Kidney (tissue), 14 donors: ENCODE results near the gene NR3C1. TPM values are rescaled to one million over a fixed set of nuclear protein-coding genes. Genes with fewer than 3 reads are reported as not detected.

Experiments
- DNase-seq, 5 donors: peaks; one replicate each; pipeline ENCODE4 v3.0.0-alpha.2; 2013 to 2020
- FAIRE-seq: peaks from 2 replicates; lab custom pipeline; 2012; peaks lifted over from hg19 to GRCh38; lab: Jason Lieb, UNC
- H3K27ac ChIP-seq, 2 donors: one replicate each; pipeline ENCODE4 v1.7.0; 2013; ENCODE audit warnings: low read depth in 2 of 2, low read length in 2 of 2, inconsistent platforms in 1 of 2
- H3K27me3 ChIP-seq: one replicate; pipeline ENCODE4 v1.7.1; 2013; ENCODE audit warnings: low read length, inconsistent platforms; ENCODE audit not compliant: control insufficient read depth, insufficient read depth
- H3K36me3 ChIP-seq, 3 donors: one replicate each; pipeline versions ENCODE4 v1.7.0 to v1.7.1; 2013; ENCODE audit warnings: low read length in 3 of 3, control low read depth in 1 of 3, inconsistent platforms in 1 of 3; ENCODE audit not compliant: insufficient read depth in 3 of 3, control insufficient read depth in 2 of 3
- H3K4me1 ChIP-seq, 3 donors: one replicate each; pipeline versions ENCODE4 v1.7.0 to v1.7.1; 2013; ENCODE audit warnings: low read length in 3 of 3, inconsistent platforms in 1 of 3, low read depth in 1 of 3; ENCODE audit not compliant: control insufficient read depth in 2 of 3, insufficient read depth in 2 of 3
- H3K4me3 ChIP-seq, 3 donors: one replicate each; pipeline versions ENCODE4 v1.7.0 to v1.8.1; 2013; ENCODE audit warnings: low read length in 3 of 3, control low read depth in 1 of 3, inconsistent platforms in 1 of 3
- H3K9ac ChIP-seq, 3 donors: one replicate each; pipeline versions ENCODE4 v1.7.0 to v1.7.1; 2013; ENCODE audit warnings: low read length in 3 of 3, control low read depth in 1 of 3, inconsistent platforms in 1 of 3
- H3K9me3 ChIP-seq, 3 donors: one replicate each; pipeline versions ENCODE4 v1.7.0 to v1.7.1; 2013; ENCODE audit warnings: low read length in 3 of 3, control low read depth in 1 of 3, inconsistent platforms in 1 of 3; ENCODE audit not compliant: control insufficient read depth in 2 of 3, insufficient read depth in 1 of 3
- CTCF ChIP-seq: IDR thresholded peaks from 3 replicates; pipeline ENCODE4 v1.5.1; 2012; ENCODE audit warnings: mild to moderate bottlenecking, moderate library complexity, borderline replicate concordance; ENCODE audit not compliant: insufficient read depth; ENCODE audit errors: extremely low read depth
- intact Hi-C: fragments of 100-400 bp; cut with DNase I; formaldehyde crosslinking; loops from one replicate; pipeline ENCODE4 v1.11.1; 2022
- polyA plus RNA-seq: library from polyadenylated mRNA; stranded (reverse); fragments of 350-450 nt; fragmentation: Illumina TruSeq; extraction: RNeasy Lipid Tissue Mini Kit (QIAGEN cat#74804); gene quantifications from one replicate; pipeline ENCODE4 v1.2.3, GENCODE V29; 2014; ENCODE audit warnings: low read depth, low replicate concordance; ENCODE audit not compliant: insufficient read depth
- total RNA-seq: library from RNA; stranded (reverse); fragmentation: NEBNext Ultra II Directional; extraction: Animal tissue kit (Norgen Biotek cat#: 25700); gene quantifications from one replicate; pipeline ENCODE4 v1.2.1, GENCODE V29; 2021
- donor health status: control.
- donor health status: control.
- donor health status: control.
- donor health status: control.
- donor health status: control.
- donor health status: DM: yes; HTN: yes; CAD: no.
- donor health status: Normal renal cell carcinoma (clear cell type).

NR3C1 gene
- total and polyA plus RNA-seq, 2 donors from 2014 or later: 23.4 to 69.0 TPM

GRCh38 chr5:143442385-143442784 is 38.9 kb upstream of the NR3C1 start:
- no peak for TF ChIP-seq CTCF
- no peaks in the 10 kb centered on the region for H3K36me3 ChIP-seq
- no peaks in the 10 kb centered on the region for H3K9me3 ChIP-seq
- intact Hi-C loops: no loop called here
- DNase-seq (no peak), FAIRE-seq (no peak)
- no peak overlapping the region for H3K4me3 ChIP-seq
- H3K27ac ChIP-seq: no peak overlapping the region
- no peaks in the 10 kb centered on the region for H3K4me1 ChIP-seq
- H3K9ac ChIP-seq: no peak overlapping the region
- H3K27me3 ChIP-seq: no peaks in the 10 kb centered on the region

- Histone ChIP-seq H3K36me3 (no peaks in the 10 kb centered on the region), H3K4me3 (no peak overlapping the region), H3K9ac (no peak overlapping the region), H3K27me3 (no peaks in the 10 kb centered on the region), H3K27ac (no peak overlapping the region), H3K4me1 (no peaks in the 10 kb centered on the region), H3K9me3 (no peaks in the 10 kb centered on the region)
- intact Hi-C loops: no loop called here
- no peak for TF ChIP-seq CTCF
- FAIRE-seq: no peak
- peak in 2 of 5 donors; percentile 59 to 69 for DNase-seq
Measured at GRCh38 chr5:143440448-143441115, 37.1 kb upstream of the NR3C1 start.

- Histone ChIP-seq H3K4me1 (peaks cover 0 to 2% (median 0%) of the 10 kb centered on the region in 3 donors), H3K9ac (no peak overlapping the region), H3K4me3 (no peak overlapping the region), H3K27ac (no peak overlapping the region), H3K27me3 (no peaks in the 10 kb centered on the region), H3K36me3 (no peaks in the 10 kb centered on the region), H3K9me3 (no peaks in the 10 kb centered on the region)
- intact Hi-C loops: no loop called here
- TF ChIP-seq CTCF: no peak
- DNase-seq (no peak), FAIRE-seq (no peak)
Measured at GRCh38 chr5:143437666-143438273, 34.3 kb upstream of the NR3C1 start.
